Esophagus squamous epithelium (tissue), 4 donors: ENCODE results near the gene PTPRS.

Experiments
- POLR2A ChIP-seq, 4 donors: fragments of 450-650 bp; IDR thresholded peaks; one replicate each; pipeline ENCODE4 v1.6.1; 2017; ENCODE audit warnings: antibody characterized with exemption in 4 of 4, mild to moderate bottlenecking in 4 of 4, moderate library complexity in 3 of 4
- TF ChIP-seq, protein P1 (sequence below), 6 experiments: fragments of 450-650 bp in 4 of 6; fragments of 200-600 bp in 2 of 6; sonication (generic) in 2 of 6; IDR thresholded peaks; one replicate each; pipeline ENCODE4 v1.5.1; 2016 to 2019; ENCODE audit warnings: antibody characterized with exemption in 6 of 6, mild to moderate bottlenecking in 4 of 6, moderate library complexity in 4 of 6

- TF ChIP-seq, protein P1, sequence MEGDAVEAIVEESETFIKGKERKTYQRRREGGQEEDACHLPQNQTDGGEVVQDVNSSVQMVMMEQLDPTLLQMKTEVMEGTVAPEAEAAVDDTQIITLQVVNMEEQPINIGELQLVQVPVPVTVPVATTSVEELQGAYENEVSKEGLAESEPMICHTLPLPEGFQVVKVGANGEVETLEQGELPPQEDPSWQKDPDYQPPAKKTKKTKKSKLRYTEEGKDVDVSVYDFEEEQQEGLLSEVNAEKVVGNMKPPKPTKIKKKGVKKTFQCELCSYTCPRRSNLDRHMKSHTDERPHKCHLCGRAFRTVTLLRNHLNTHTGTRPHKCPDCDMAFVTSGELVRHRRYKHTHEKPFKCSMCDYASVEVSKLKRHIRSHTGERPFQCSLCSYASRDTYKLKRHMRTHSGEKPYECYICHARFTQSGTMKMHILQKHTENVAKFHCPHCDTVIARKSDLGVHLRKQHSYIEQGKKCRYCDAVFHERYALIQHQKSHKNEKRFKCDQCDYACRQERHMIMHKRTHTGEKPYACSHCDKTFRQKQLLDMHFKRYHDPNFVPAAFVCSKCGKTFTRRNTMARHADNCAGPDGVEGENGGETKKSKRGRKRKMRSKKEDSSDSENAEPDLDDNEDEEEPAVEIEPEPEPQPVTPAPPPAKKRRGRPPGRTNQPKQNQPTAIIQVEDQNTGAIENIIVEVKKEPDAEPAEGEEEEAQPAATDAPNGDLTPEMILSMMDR (IDR thresholded peaks at IDR 0.05): no peak
- no peak for TF ChIP-seq POLR2A (IDR thresholded peaks at IDR 0.05)
Observed at GRCh38 chr19:5361407-5361806, 20.8 kb upstream of the PTPRS start.
